Neural cell (in vitro differentiated cells): ENCODE measurements around the gene MSX2. TPM values are rescaled to one million over a fixed set of nuclear protein-coding genes. Genes with fewer than 3 reads are reported as not detected.

Source experiments
- H2AFZ ChIP-seq: fragments of 200-600, 300-800 bp; sonication (generic), shearing (Covaris generic); 2 replicates; pipeline ENCODE4 v1.6.0; 2014; ENCODE audit warnings: low read depth, mild to moderate bottlenecking, antibody characterized with exemption, low read length, moderate library complexity
- H3F3A ChIP-seq: fragments of 200-600 bp; shearing (Covaris generic); 2 replicates; pipeline ENCODE4 v1.6.1; 2016; ENCODE audit warnings: mild to moderate bottlenecking, moderate library complexity, mixed read lengths, antibody characterized with exemption, low read length; ENCODE audit not compliant: insufficient read depth, poor library complexity, severe bottlenecking
- H3K27ac ChIP-seq: fragments of 200-600, 300-800 bp; sonication (generic), shearing (Covaris generic); 2 replicates; pipeline ENCODE4 v1.5.1; 2014; ENCODE audit warnings: mild to moderate bottlenecking, low read length, moderate library complexity
- H3K27me3 ChIP-seq: fragments of 300-800, 200-600 bp; sonication (generic), shearing (Covaris generic); 2 replicates; pipeline ENCODE4 v1.6.0; 2014; ENCODE audit warnings: mild to moderate bottlenecking, low read depth, low read length, moderate library complexity; ENCODE audit not compliant: insufficient read depth
- H3K36me3 ChIP-seq: fragments of 300-800, 200-600 bp; sonication (generic), shearing (Covaris generic); 2 replicates; pipeline ENCODE4 v1.5.1; 2014; ENCODE audit warnings: mild to moderate bottlenecking, antibody characterized with exemption, low read length, moderate library complexity; ENCODE audit not compliant: insufficient read depth
- H3K4me2 ChIP-seq: fragments of 300-800, 200-600 bp; sonication (generic), shearing (Covaris generic); 2 replicates; pipeline ENCODE4 v1.6.0; 2014; ENCODE audit warnings: mild to moderate bottlenecking, low read length
- H3K4me3 ChIP-seq: fragments of 300-800, 200-600 bp; sonication (generic), shearing (Covaris generic); 2 replicates; pipeline ENCODE4 v1.5.1; 2014; ENCODE audit warnings: mild to moderate bottlenecking, low read length, moderate library complexity
- H3K79me2 ChIP-seq: fragments of 200-600 bp; shearing (Covaris generic); replicated peaks from 2 replicates; pipeline ENCODE4 v1.6.0; 2014; ENCODE audit warnings: mild to moderate bottlenecking, low read length, moderate library complexity; ENCODE audit not compliant: insufficient read depth
- H3K9ac ChIP-seq: fragments of 300-800, 200-600 bp; sonication (generic), shearing (Covaris generic); 2 replicates; pipeline ENCODE4 v1.6.1; 2016; ENCODE audit warnings: mild to moderate bottlenecking, low read length, mixed read lengths
- H3K9me2 ChIP-seq: fragments of 200-600 bp; shearing (Covaris generic); 2 replicates; pipeline ENCODE4 v1.6.1; 2016; ENCODE audit warnings: mild to moderate bottlenecking, low read length, mixed read lengths; ENCODE audit not compliant: insufficient read depth
- H3K9me3 ChIP-seq: fragments of 200-600, 300-800 bp; sonication (generic), shearing (Covaris generic); 2 replicates; pipeline ENCODE4 v1.6.1; 2016; ENCODE audit warnings: mild to moderate bottlenecking, mixed run types, low read length, moderate library complexity, mixed read lengths
- H4K20me1 ChIP-seq: fragments of 200-600 bp; shearing (Covaris generic); 2 replicates; pipeline ENCODE4 v1.6.1; 2016; ENCODE audit warnings: mild to moderate bottlenecking, mixed run types; ENCODE audit not compliant: insufficient read depth
- CTCF ChIP-seq: fragments of 450-650 bp; IDR thresholded peaks from 2 replicates; pipeline ENCODE4 v1.5.1; 2014; ENCODE audit warnings: antibody characterized with exemption, mild to moderate bottlenecking, moderate library complexity; ENCODE audit not compliant: poor library complexity, severe bottlenecking
- EP300 ChIP-seq: fragments of 450-650 bp; conservative IDR thresholded peaks from 2 replicates; pipeline ENCODE4 v1.6.1; 2014; ENCODE audit warnings: antibody characterized with exemption, mild to moderate bottlenecking, moderate library complexity; ENCODE audit not compliant: poor library complexity, severe bottlenecking
- EZH2 ChIP-seq: fragments of 200-600, 300-800 bp; shearing (Covaris generic), sonication (generic); IDR thresholded peaks from 2 replicates; pipeline ENCODE4 v1.6.1; 2014; ENCODE audit warnings: antibody characterized with exemption, low read length, borderline replicate concordance, mild to moderate bottlenecking; ENCODE audit not compliant: insufficient read depth, poor library complexity, severe bottlenecking
- MXI1 ChIP-seq: fragments of 450-650 bp; conservative IDR thresholded peaks from 2 replicates; pipeline ENCODE4 v1.6.1; 2014; ENCODE audit warnings: antibody characterized with exemption, mild to moderate bottlenecking; ENCODE audit not compliant: poor library complexity, severe bottlenecking
- POLR2AphosphoS5 ChIP-seq: IDR thresholded peaks from 2 replicates; pipeline ENCODE4 v1.6.1; 2012
- RAD21 ChIP-seq: fragments of 450-650 bp; conservative IDR thresholded peaks from 2 replicates; pipeline ENCODE4 v1.6.1; 2014; ENCODE audit warnings: antibody characterized with exemption, mild to moderate bottlenecking, moderate library complexity
- REST ChIP-seq: IDR thresholded peaks from 2 replicates; pipeline ENCODE4 v1.6.1; 2012; ENCODE audit warnings: borderline replicate concordance
- SMC3 ChIP-seq: fragments of 450-650 bp; conservative IDR thresholded peaks from 2 replicates; pipeline ENCODE4 v1.6.1; 2014; ENCODE audit warnings: antibody characterized with exemption, mild to moderate bottlenecking, moderate library complexity; ENCODE audit not compliant: poor library complexity
- TAF1 ChIP-seq: IDR thresholded peaks from 2 replicates; pipeline ENCODE4 v1.6.1; 2012; ENCODE audit warnings: low read depth
- polyA plus RNA-seq: library from polyadenylated mRNA; depleted of rRNA; stranded (reverse); fragments of >200 nt; gene quantifications from 2 replicates; pipeline ENCODE4 v1.2.3, GENCODE V29; 2014

Gene MSX2
- polyA plus RNA-seq, 1 donor from 2014 or later: not detected

GRCh38 chr5:174769005-174769404 is 44.6 kb downstream of the MSX2 start:
- TF ChIP-seq TAF1: no peak
- no peak for TF ChIP-seq CTCF
- TF ChIP-seq RAD21: no peak
- no peak for TF ChIP-seq MXI1
- TF ChIP-seq SMC3: no peak
- no peak for TF ChIP-seq REST
- no peak for TF ChIP-seq EZH2
- no peak for TF ChIP-seq POLR2AphosphoS5
- no peak for TF ChIP-seq EP300
- Histone ChIP-seq H3K27ac (no peak overlapping the region), H2AFZ (no peak overlapping the region), H3K36me3 (no peaks in the 10 kb centered on the region), H3K79me2 (no peaks in the 10 kb centered on the region), H3K4me3 (no peak overlapping the region), H3K4me2 (no peak overlapping the region), H4K20me1 (no peaks in the 10 kb centered on the region), H3K9ac (no peak overlapping the region), H3K9me2 (no peaks in the 10 kb centered on the region), H3K9me3 (no peaks in the 10 kb centered on the region), H3K27me3 (no peaks in the 10 kb centered on the region), H3F3A (no peaks in the 10 kb centered on the region)

- no peaks in the 10 kb centered on the region for H4K20me1 ChIP-seq
- H3F3A ChIP-seq: no peaks in the 10 kb centered on the region
- H3K36me3 ChIP-seq: no peaks in the 10 kb centered on the region
- no peak overlapping the region for H3K27ac ChIP-seq
- H3K9ac ChIP-seq: no peak overlapping the region
- TF ChIP-seq REST (no peak), EP300 (no peak), MXI1 (no peak), TAF1 (no peak), EZH2 (no peak), RAD21 (no peak), POLR2AphosphoS5 (no peak), SMC3 (no peak)
- no peak overlapping the region for H2AFZ ChIP-seq
- no peak overlapping the region for H3K4me2 ChIP-seq
- no peak overlapping the region for H3K4me3 ChIP-seq
- H3K9me2 ChIP-seq: no peaks in the 10 kb centered on the region
- no peaks in the 10 kb centered on the region for H3K9me3 ChIP-seq
- no peaks in the 10 kb centered on the region for H3K27me3 ChIP-seq
- no peaks in the 10 kb centered on the region for H3K79me2 ChIP-seq
These were observed 49.0 kb downstream of the MSX2 start for GRCh38 chr5:174773371-174773770.
